GM19240 (cell line): Measurements from ENCODE around the gene GNG7.
"Not testable (repeated sequence)": the region's sequence is repeated elsewhere in the genome, so short reads cannot be mapped to it uniquely, and the experiment has no call there.

Experiments
- DNase-seq: peaks from one replicate; pipeline ENCODE4 v3.0.0; 2011; ENCODE audit warnings: low spot score; ENCODE audit not compliant: insufficient read length

The GNG7 gene

DNA sequence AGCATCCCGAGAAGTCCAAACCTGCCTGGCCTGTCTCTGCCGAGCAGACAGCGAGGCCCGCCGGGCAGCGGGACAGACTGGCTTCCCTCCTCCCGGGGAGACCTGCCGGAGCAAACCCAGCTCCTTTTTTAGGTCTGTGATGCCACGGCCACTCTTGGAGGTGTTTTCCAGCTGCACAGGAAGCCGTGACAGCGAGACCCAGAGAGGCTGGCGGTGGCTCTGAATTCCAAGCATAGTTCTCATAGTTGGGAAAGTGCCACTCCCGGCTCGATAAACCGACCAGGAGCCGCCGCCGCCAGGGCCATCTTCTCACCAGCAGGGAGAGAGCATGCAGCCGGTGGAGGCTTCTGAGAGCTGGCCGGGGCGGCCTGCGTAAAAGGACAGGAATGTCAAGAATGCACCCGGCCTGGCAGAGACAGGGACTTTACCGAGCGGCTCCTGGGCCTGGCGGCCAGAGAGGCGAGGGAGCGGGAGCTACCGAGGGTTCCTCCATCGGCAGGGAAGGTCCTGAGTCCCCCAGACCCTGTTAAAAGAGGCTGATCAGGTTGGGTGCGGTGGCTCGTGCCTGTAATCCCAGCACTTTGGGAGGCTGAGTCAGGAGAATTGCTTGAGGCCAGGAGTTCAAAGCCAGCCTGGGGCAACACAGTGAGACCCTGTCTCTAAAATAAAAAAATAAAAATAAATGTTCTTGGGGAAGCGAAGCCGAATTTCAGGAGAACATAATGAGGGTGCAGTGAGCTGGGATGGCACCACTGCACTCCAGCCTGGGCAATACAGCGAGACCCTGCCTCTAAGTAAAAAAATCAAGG, 161.6 kb downstream of the GNG7 start:
- no peak for DNase-seq

DNA sequence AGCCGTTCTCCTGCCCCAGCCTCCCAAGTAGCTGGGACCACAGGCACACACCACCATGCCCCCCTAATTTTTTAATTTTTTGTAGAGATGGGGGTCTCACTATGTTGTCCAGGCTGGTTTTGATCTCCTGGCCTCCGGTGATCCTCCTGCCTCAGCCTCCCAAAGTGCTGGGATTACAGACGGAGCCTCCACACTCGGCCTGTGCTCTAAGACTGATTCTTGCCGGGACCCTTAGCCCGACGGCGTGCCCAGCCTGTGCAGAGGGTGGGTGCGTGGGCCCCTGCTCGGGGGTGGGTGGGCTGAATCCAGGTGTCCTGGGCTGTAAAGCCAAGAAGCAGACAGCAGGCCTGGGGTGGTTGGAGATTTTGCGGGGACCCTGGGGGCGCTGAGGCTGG, 162.2 kb downstream of the GNG7 start:
- no peak for DNase-seq

DNA sequence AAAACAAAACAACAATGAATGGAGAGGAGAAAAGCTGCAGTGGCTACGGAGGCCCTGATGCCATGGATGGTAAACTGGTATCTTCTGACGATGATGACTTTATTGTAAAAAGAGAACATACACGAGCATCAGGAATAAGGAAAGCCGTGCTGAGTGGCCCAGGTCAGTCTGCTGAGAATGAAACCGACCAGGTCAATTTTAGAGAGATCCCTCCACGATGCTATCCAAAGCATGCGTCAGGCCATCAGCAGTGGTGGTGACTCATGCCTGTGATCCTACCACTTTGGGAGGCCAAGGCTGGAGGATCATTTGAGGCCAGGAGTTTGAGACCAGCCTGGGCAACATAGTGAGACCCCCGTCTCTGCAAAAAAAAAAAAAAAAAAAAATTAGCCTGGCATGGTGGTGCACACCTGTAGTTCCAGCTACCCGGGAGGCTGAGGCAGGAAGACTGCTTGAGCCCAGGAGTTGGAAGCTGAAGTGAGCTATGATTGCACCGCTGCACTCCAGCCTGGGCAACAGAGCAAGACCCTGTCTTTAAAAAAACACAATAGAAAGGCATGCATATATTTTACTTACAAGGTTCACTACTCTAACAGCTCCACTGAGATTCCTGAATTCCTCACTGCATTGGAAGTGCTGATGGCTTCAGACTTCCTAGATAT, 164.3 kb downstream of the GNG7 start:
- no peak for DNase-seq

DNA sequence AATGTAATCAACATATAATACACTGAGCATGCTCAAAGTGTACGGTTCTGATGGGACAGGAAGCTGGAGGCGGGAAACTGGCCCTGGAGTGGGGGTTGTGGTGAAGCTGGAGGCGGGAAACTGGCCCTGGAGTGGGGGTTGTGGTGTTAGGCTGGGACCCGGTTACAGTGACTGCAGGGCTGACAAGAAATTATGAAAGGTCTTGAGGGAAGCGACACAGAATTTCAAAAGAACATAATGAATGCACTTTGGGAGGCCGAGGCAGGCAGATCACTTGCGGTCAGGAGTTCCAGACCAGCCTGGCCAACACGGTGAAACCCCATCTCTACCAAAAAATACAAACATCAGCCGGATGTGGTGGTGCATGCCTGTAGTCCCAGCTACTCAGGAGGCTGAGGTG, 164.9 kb downstream of the GNG7 start:
- DNase-seq: not testable (repeated sequence)

DNA sequence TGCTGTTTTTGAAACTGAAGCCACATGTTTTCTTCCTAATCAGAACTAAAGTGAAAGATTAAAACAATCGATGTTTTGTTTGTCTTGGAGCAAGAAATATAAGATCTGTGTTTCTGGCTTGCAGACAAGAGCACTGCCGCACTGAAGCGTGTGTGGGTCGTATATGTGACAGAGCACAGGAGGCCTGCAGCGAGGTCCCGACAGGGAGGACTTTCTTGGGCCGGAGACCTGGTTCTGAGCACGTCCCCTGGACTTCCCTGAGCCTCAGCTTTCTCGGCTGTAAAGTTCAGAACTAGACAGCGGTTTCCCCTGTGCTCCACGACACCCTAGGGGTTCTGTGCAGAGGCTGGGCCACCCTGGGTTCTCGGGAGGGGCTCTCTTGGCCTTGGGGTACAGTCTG, 166.0 kb downstream of the GNG7 start:
- DNase-seq: no peak

DNA sequence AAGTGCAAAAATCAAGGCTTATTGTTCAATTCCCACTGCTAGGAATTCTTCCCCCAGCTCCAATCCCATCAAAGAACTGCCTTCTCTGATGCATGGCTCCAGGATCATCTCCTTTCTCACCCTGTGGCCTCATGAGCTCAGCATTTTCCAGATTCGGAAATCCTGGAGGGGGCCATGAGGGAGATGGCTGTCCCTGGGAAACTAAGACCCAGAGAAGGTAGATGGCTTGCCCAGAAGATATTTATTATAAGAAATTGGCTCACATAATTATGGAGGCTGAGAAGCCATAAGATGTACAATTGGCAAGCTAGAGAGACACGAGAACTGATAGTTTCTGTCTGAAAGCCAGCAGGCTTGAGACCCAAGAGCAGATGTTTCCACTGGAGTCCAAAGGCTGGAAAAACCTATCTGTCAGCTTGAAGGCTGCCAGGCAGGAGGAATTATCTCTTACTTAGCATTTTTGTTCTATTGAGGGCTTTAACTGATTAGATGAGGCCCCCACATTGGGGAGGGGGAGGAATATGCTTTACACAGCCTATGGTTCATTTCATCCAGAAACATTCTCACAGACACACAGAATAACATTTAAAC, 168.0 kb downstream of the GNG7 start:
- DNase-seq: no peak

DNA sequence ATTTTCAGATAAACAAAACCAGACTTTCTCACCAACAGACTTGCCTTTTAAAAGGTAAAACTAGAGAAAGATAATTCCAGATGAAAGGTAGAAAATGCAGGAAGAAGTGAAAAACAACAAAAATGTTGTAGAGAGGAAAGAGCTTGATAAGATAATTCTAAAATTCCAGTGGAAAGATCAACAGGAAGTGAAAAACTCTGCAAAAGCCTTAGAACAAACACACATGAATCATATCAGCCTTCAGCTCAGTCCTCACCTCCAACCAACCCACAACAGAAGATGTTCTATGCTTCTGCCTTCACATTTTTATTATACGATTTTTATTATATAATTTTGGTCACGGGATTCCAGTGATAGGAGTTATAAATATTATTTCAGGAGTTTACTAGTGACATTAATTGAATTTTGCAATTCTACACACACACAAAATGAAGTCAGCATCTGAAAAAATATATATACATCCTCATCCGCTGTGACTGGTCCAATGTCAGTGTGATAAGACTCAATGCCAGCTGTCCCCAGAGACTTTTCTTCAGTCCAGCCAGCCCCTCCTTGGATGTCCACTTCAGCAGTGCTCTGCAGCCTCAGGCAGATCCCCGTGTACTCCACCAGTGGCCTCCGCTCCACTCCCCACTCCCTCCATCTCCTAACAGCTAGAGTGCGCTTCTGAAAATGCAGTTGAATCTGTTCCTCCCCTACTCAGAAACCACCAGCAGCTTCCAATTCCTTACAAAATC, 168.6 kb downstream of the GNG7 start:
- no peak for DNase-seq

DNA sequence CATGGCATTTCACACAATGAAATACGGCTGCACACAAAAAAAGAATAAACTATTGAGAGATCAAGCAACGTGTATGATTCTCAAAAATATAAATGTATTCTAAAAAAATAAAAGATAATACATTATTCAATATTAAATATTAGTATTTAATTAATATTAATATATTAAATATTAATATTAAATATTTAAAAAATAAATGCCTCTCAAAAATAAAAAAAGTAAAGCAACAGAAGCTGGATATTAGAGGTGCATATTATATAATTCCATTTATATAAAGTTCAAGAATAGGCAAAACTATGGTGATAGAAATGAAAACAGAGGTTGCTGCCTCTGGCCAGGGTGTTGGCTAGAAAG, 169.4 kb downstream of the GNG7 start:
- DNase-seq: no peak

DNA sequence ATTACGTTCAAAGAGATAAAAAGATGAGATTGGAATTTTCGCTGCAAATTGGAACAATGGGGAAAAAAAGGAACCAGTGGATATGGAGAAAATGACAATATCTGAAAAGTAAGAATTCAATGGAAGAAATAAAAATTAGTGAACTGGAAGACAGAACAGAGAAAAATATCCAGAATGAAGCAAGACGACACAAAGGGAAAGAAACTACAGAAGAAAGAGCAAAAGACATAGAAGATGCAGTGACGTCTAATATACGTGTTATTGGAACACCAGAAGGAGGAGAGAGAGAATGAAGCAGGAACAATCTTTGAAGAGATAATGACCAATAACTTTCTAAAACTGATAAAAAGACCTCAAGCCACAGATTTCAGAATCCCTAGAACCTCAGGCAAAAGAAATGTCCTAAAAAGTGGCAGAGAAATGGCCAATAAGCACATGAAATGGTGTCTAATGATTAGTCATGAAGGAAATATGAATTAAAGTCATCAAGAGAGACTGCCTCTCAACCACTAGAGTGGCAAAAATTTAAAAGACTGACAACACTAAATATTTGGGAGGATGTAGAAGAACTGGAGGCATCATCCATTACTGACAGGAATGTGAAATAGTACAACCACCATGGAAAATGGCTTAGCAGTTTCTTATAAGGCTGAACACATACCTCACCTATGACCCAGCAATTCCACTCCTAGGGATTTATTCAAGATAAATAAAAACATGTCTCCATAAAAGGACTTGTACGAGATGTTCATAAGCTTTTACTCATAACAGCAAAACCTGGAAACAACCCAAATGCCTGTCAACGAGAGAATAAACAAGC, 170.0 kb downstream of the GNG7 start:
- DNase-seq: no peak

DNA sequence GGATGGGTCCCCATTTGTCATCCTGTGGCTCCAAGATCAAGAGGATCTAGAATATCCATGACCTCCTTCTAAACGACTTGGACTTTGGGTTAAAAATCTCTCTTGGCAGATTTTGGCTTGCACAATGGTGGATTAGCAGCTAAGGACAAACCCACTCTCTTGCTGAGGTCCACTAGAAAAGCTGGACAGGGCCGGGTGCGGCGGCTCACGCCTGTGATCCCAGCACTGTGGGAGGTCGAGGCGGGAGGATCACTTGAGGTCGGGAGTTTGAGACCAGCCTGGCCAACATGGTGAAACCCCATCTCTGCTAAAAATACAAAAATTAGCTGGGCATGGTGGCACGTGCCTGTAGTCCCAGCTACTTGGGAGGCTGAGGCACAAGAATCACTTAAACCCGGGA, 172.6 kb downstream of the GNG7 start:
- DNase-seq: not testable (repeated sequence)

DNA sequence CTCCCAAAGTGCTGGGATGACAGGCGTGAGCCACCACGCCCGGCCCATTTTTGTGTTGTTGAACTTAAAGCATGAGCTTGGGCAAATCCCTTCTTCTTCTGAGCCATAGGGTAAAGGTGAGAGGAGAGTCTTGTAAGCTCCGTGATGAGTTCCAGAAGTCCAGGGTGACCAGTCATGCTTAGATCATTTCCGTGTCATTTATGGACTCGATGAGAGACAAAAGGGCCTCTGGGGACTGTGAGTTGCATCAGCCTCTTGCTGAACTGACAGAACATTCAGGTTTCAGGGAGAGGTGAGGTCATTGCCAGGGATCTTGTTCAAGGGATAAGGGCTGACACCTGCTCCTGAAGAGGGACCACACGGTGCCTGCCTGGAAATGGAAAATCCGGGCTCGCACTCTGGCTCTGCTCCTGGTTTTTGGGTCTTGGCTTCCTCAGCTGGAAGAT, 173.0 kb downstream of the GNG7 start:
- no peak for DNase-seq

DNA sequence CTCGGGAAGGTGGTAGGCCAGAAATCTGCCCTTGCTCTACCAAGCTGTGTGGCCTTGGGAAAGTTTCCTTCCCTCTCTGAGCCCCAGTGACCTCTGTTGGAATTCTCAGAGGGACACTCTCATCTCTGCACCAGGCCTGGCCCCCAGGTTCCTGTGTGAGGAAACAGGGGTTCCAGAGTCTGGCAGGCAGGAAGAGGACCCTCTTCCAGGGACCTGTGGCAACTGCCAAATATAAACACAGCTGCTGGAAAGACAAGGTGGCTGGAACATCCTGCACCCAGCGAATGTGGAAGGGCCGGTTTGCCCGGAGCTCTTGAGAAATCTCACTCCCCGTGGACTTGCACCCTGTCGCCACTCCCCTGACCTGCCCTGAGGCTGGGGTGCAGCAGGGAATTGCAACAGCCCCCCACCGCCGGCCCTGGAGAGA, 173.8 kb downstream of the GNG7 start:
- DNase-seq: no peak

DNA sequence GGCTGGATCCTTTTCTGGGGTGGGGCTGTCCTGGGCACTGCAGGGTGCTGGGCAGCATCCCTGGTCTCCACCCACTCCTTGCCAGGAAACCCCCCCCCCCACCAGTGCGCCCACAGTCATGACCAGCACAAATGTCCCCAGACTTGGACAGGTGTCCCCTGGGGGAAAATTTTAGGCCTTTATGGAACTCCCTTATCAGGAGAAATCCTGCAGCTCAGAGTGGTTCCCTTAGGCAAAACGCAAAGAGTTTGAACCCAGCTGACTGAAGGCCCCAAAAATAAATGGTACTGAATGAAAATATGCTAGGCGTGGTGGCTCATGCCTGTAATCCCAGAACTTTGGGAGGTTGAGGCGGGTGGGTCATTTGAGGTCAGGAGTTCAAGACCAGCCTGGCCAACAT, 174.8 kb downstream of the GNG7 start:
- DNase-seq: no peak

DNA sequence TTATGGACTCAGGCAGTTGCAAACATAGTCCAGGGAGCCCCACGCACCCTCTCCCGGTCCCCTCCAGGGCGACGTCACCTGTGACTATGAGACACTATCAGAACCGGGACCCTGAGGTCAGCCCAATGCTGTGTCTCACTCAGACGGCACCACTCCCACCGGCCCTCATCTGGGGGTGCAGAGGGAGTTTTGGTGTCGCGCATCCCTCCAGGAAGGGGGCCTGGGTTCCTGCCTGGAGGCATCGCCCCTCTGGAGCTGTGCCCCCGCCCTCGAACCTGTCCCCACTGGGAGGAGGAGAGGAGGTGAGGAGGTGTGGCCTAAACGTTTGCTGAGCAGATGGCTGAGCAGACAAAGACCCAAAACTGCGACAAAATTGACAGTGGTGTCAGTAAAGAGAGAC, 175.3 kb downstream of the GNG7 start:
- DNase-seq: no peak

DNA sequence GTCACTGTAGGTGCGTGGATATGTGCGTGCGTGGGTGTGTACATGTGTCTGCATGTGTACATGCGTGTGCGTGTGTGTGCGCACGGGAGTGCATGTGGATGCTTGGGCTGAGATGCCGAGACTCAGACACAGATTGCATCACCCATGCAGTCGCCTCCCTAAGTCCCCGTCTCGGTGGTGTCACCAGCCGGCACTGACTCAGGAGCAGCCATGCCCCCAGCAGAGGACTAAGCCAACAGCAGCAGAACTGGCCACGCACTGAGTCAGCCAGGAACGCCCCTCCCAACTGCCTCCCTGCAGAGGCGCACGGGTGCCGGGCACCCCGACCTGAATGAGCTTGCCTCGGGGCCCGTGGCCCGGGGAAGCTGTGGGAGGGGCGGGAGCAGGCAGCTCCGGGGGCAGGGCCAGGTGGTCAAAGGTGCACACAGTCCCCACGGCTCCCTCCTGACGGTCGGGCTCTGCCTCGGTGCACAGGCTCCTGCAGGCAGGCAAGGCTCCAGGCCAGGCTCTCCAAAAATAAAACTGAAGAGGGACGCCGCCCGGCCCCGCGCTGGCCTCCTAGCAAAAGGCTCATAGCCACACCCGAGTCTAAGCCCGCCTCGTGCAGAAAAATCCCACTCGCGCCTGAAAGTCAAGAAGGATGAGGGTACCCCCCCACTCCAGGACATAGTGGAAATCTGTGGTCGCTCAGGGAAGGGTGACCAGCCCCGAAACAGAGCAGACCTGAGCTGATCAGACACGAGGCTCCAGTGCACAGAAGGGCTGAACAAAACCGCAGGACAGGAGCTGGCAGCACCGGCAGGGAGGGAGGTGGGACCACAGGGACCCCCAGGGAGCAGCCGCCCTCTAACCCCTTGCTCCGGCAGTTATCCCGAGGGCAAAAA, 177.4 kb downstream of the GNG7 start:
- no peak for DNase-seq

DNA sequence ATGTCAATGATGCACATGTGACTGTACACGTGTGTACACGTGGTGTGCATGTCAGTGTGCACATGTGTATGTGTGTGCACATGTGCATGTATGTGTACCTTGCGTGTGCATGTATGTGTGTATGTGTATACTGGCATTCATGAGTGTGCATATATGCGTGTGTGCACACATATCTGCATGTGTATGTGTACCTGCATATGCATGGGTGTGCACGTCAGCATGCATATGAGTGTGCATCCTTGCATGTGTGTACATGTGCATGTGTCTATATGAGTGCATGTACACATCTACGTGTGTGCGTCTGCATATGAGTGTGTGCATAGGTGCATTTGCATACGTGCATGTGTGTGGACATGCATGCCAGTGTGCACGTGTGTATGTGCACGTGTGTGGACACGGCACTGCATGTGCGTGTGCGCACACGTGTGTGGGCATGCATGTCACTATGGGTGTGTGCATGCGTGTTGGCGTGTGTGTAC, 178.1 kb downstream of the GNG7 start:
- no peak for DNase-seq

DNA sequence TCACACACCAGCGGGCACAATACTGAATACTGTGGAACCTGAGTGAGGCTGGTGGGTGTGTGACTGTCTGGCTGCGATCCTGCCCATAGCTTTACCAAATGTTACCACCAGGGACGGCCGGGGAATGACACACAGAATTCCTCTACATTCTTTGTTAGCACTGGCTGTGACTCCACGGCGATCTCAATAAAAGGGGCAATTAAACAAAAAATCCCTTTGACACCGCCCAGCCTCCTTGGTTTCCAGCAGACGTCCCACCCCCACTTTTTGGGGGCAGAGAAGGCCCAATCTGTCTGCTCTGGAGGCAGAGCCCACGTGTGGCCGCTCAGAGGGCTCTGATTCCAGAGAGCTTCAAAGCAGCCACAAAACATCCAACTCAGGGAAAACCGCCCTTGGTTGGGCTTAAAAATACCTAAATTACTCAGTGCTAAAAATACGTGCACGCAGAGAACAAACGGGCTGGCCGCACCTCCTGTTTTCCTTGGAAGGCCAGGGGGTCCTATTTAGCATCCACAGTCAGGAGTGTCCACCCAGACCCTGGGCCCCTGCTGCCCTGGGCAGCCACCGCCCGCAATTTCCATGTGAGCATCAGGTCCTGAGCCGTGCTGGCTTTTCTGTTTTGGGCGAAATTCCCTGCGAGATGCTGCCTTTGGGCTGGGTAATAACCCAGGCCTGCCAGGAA, 178.7 kb downstream of the GNG7 start:
- DNase-seq: no peak

DNA sequence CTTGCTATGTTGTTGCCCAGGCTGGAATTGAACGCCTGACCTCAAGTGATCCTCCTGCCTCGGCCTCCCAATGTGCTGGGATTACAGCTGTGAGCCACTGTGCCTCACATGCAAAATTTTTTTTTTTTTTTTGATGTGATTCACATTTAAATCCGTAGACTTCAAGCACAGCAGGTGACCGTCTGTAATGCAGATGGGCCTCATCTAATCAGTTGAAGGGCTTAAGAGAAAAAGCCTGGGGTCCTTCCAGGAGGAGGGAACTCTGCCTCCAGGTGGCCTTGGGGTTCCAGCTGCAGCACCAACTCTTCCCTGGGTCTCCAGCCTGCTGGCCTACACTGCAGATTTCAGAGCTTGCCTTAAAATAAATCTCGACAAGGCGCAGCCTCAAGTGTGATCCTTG, 183.0 kb downstream of the GNG7 start:
- DNase-seq: no peak

DNA sequence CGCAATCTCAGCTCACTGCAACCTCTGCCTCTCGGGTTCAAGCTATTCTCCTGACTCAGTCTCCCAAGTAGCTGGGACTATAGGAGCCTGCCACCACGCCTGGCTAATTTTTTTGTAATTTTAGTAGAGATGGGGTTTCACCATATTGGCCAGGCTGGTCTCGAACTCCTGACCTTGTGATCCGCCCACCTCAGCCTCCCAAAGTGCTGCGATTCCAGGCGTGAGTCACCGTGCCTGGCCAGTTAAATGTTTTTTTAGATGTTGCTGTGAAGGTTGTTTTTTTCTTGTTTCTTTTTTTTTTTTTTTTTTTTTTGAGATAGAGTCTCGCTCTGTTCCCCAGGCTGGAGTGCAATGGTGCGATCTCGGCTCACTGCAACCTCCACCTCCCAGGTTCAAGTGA, 183.6 kb downstream of the GNG7 start:
- not testable (repeated sequence) for DNase-seq
